IPS-20b (cell line): ENCODE results near the gene MDM4.
A peak's percentile ranks its signal among the peaks of the same experiment; 100 is the strongest.

Source experiments
- H3K27ac ChIP-seq: one replicate; pipeline ENCODE4 v1.5.1; 2013; ENCODE audit warnings: low read length
- H3K27me3 ChIP-seq: 2 replicates; pipeline ENCODE4 v1.6.1; 2013; ENCODE audit warnings: mild to moderate bottlenecking, low read length, inconsistent platforms; ENCODE audit not compliant: insufficient read depth
- H3K36me3 ChIP-seq: 2 replicates; pipeline ENCODE4 v1.6.1; 2013; ENCODE audit warnings: low read depth, mild to moderate bottlenecking, inconsistent platforms, low read length, moderate library complexity; ENCODE audit not compliant: insufficient read depth
- H3K4me1 ChIP-seq: 2 replicates; pipeline ENCODE4 v1.6.1; 2013; ENCODE audit warnings: mild to moderate bottlenecking, control low read depth, inconsistent platforms, low read length, moderate library complexity; ENCODE audit not compliant: insufficient read depth
- H3K4me3 ChIP-seq: 2 replicates; pipeline ENCODE4 v1.5.1; 2013; ENCODE audit warnings: mild to moderate bottlenecking, low read length, inconsistent platforms
- H3K9ac ChIP-seq: 2 replicates; pipeline ENCODE4 v1.6.1; 2013; ENCODE audit warnings: low read depth, mild to moderate bottlenecking, inconsistent platforms, low read length, moderate library complexity
- H3K9me3 ChIP-seq: 2 replicates; pipeline ENCODE4 v1.6.1; 2013; ENCODE audit warnings: mild to moderate bottlenecking, low read depth, low read length, inconsistent platforms; ENCODE audit not compliant: insufficient read depth

MDM4 gene

DNA sequence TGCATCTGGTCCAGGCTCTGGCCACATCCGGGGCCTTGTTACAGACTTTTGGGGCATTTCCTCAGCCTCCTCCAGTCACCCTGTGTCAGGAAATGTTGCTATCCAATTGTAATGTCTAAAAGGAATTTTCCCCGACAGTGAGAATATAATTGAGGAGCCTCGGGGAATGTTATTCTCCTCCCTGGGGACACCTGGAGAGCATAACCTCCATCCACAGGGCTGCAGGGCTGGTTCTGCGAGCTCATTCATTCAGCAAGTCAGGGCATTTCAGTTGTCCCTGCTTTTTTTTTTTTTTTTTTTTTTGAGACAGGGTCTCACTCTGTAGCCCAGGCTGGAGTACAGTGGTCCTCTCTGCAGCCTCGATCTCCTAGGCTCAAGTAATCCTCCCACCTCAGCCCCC lies 72.6 kb downstream of the MDM4 start:
- Histone ChIP-seq H3K36me3 (no peaks in the 10 kb centered on the region), H3K9me3 (0 out of 2 replicates have a peak, but pooled peaks cover 4% of the 10 kb centered on the region), H3K9ac (no peak overlapping the region), H3K4me3 (no peak overlapping the region), H3K27ac (no peak overlapping the region), H3K27me3 (no peaks in the 10 kb centered on the region), H3K4me1 (peaks cover 7% of the 10 kb centered on the region)

- no peak overlapping the region for H3K9ac ChIP-seq
- H3K27me3 ChIP-seq, result no peaks in the 10 kb centered on the region
- peaks cover 7% of the 10 kb centered on the region for H3K4me1 ChIP-seq
- H3K27ac ChIP-seq, result no peak overlapping the region
- no peak overlapping the region for H3K4me3 ChIP-seq
- H3K9me3 ChIP-seq, result 0 out of 2 replicates have a peak, but pooled peaks cover 4% of the 10 kb centered on the region
- H3K36me3 ChIP-seq, result no peaks in the 10 kb centered on the region
Observed at GRCh38 chr1:204589409-204590038, 73.3 kb downstream of the MDM4 start.

GRCh38 chr1:204591473-204592090 lies 75.4 kb downstream of the MDM4 start:
- Histone ChIP-seq H3K27ac (no peak overlapping the region), H3K4me3 (no peak overlapping the region), H3K36me3 (no peaks in the 10 kb centered on the region), H3K9ac (no peak overlapping the region), H3K4me1 (peaks cover 7% of the 10 kb centered on the region), H3K9me3 (0 out of 2 replicates have a peak, but pooled peaks cover 3% of the 10 kb centered on the region), H3K27me3 (no peaks in the 10 kb centered on the region)

GRCh38 chr1:204592246-204592948 lies 76.2 kb downstream of the MDM4 start:
- H3K27ac ChIP-seq, result no peak overlapping the region
- H3K4me3 ChIP-seq, result no peak overlapping the region
- no peaks in the 10 kb centered on the region for H3K9me3 ChIP-seq
- peaks cover 7% of the 10 kb centered on the region for H3K4me1 ChIP-seq
- no peaks in the 10 kb centered on the region for H3K36me3 ChIP-seq
- H3K9ac ChIP-seq, result no peak overlapping the region
- no peaks in the 10 kb centered on the region for H3K27me3 ChIP-seq

DNA sequence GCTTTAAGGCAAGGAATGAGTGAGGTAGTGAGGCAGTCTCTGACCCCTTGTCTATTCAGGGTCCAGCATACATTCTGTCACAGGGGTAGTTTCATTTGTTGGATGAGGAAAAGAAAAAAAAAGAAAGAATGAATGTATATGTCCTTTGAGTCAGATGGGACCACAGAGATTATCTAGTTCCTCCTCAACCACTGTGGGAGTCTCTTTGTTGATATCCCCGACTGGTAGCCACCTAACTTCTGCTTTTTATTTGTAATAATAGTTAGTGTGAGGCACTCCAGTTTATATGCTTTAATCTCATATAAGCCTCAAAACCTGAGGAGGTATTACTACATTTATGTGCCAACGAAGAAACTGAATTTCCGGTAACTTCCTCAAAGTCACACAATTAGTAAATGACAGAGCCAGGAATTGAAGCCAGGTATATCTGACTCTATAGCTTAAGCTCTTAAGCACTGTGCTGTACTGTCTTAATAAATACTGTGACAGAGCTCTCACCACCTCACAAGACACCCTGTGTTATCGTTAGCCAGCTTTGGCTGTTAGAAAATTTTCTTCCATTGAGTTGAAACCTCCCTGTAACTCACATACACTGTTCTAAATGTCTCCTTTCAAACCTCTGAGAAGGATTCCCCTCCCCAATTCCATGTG lies 82.2 kb downstream of the MDM4 start:
- H3K9ac ChIP-seq, result no peak overlapping the region
- H3K9me3 ChIP-seq, result no peaks in the 10 kb centered on the region
- H3K4me3 ChIP-seq, result no peak overlapping the region

GRCh38 chr1:204599098-204599497 lies 82.9 kb downstream of the MDM4 start:
- Histone ChIP-seq H3K9ac (no peak overlapping the region), H3K4me1 (peaks cover 13% of the 10 kb centered on the region), H3K36me3 (no peaks in the 10 kb centered on the region), H3K27me3 (peaks cover 3% of the 10 kb centered on the region; the same call in 1 of the 2 replicates), H3K9me3 (no peaks in the 10 kb centered on the region), H3K27ac (no peak overlapping the region), H3K4me3 (no peak overlapping the region)

More for the DNA sequence above, 82.2 kb downstream of the MDM4 start:
- no peak overlapping the region for H3K27ac ChIP-seq
- peaks cover 13% of the 10 kb centered on the region for H3K4me1 ChIP-seq
- no peaks in the 10 kb centered on the region for H3K36me3 ChIP-seq
- H3K27me3 ChIP-seq, result peaks cover 3% of the 10 kb centered on the region; the same call in 1 of the 2 replicates

DNA sequence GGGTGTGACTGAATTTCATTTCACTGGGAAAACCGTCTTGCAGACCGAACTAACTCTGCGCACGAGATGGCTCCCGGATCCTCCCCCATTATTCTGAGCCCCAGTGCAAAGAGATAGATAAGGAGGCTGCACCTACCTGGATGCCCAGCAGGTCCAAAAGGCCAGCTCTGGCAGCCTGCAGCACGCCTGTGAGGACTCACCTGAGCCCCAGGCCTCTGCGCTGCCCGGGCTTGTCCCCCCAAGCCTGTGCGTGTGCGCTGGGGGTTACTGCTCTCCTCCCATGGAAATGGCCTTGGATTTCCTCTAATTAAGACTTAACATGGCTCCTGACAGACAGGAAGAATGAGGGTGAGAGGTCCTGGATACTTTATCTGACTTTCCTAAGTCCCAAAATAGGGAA lies 83.4 kb downstream of the MDM4 start:
- Histone ChIP-seq H3K36me3 (no peaks in the 10 kb centered on the region), H3K9me3 (no peaks in the 10 kb centered on the region), H3K27ac (no peak overlapping the region), H3K4me1 (peaks cover 13% of the 10 kb centered on the region), H3K9ac (no peak overlapping the region), H3K27me3 (peaks cover 3% of the 10 kb centered on the region; the same call in 1 of the 2 replicates), H3K4me3 (no peak overlapping the region)

- H3K27ac ChIP-seq, result no peak overlapping the region
Observed at GRCh38 chr1:204600203-204600602, 84.0 kb downstream of the MDM4 start.

DNA sequence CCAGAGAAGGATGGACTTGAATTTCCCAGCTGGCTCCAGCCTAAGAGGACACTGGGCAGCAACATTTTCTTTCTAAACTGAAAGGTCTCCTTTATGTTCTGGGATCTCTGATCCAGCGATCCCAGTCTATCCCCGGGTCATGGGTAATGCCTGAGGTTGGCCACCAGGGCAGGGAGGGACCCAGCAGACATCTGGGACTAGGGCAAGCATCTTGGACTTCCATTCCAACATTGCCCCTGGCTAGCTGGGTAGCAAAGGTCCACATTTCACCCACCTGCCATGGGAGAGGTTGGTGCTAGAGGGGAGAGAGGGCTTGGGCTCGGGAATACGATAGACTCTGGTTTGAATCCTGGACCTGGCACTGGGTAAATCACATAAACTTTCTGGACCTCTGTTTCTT lies 84.8 kb downstream of the MDM4 start:
- Histone ChIP-seq H3K9me3 (no peaks in the 10 kb centered on the region), H3K4me1 (peaks cover 13% of the 10 kb centered on the region), H3K36me3 (no peaks in the 10 kb centered on the region), H3K27ac (no peak overlapping the region), H3K4me3 (no peak overlapping the region), H3K9ac (no peak overlapping the region), H3K27me3 (peaks cover 3% of the 10 kb centered on the region; the same call in 1 of the 2 replicates)

More at GRCh38 chr1:204600203-204600602, 84.0 kb downstream of the MDM4 start:
- peaks cover 13% of the 10 kb centered on the region for H3K4me1 ChIP-seq
- no peak overlapping the region for H3K9ac ChIP-seq
- H3K27me3 ChIP-seq, result peaks cover 3% of the 10 kb centered on the region; the same call in 1 of the 2 replicates
- no peak overlapping the region for H3K4me3 ChIP-seq
- H3K9me3 ChIP-seq, result no peaks in the 10 kb centered on the region
- no peaks in the 10 kb centered on the region for H3K36me3 ChIP-seq

GRCh38 chr1:204602111-204602579 lies 85.9 kb downstream of the MDM4 start:
- Histone ChIP-seq H3K27ac (no peak overlapping the region), H3K27me3 (peaks cover 3% of the 10 kb centered on the region; the same call in 1 of the 2 replicates), H3K4me3 (0 out of 2 replicates have a peak overlapping the region, but pooled peaks have one; percentile 31), H3K9me3 (no peaks in the 10 kb centered on the region), H3K4me1 (peaks cover 13% of the 10 kb centered on the region), H3K9ac (0 out of 2 replicates have a peak overlapping the region, but pooled peaks have one; percentile 25), H3K36me3 (no peaks in the 10 kb centered on the region)

GRCh38 chr1:204602871-204603542 lies 86.8 kb downstream of the MDM4 start:
- no peak overlapping the region for H3K9ac ChIP-seq
- H3K36me3 ChIP-seq, result no peaks in the 10 kb centered on the region
- no peak overlapping the region for H3K4me3 ChIP-seq
- H3K27ac ChIP-seq, result no peak overlapping the region
- peaks cover 13% of the 10 kb centered on the region for H3K4me1 ChIP-seq
- peaks cover 3% of the 10 kb centered on the region; the same call in 1 of the 2 replicates for H3K27me3 ChIP-seq
- H3K9me3 ChIP-seq, result no peaks in the 10 kb centered on the region
